Panc1 (cell line): ENCODE results near the gene CASQ2. TPM values are rescaled to one million over a fixed set of nuclear protein-coding genes. Genes with fewer than 3 reads are reported as not detected.

Experiments used
- ATAC-seq: fragments of 200-7000 bp; cut with Tn5 transposase; 2 replicates; pipeline ENCODE4 v1.9.1; 2020; ENCODE audit warnings: mild to moderate bottlenecking, moderate library complexity
- BruUV-seq: library from RNA; stranded (reverse); fragments of 400-500 nt; replicated peaks from 2 replicates; lab custom pipeline; 2021; lab: Mats Ljungman, UMichigan
- CTCF ChIA-PET: fragments of 300-600 bp; sonication (Branson Sonifier 250); formaldehyde crosslinking; loops from one replicate; lab custom pipeline; 2022; ENCODE audit warnings: antibody characterized with exemption; lab: Charles Lee
- POLR2A ChIA-PET: fragments of 300-600 bp; sonication (Branson Sonifier 250); formaldehyde crosslinking; loops from one replicate; lab custom pipeline; 2022; ENCODE audit warnings: antibody characterized with exemption; lab: Charles Lee
- DNase-seq: peaks from one replicate; pipeline ENCODE4 v3.0.0-alpha.2; 2010; ENCODE audit warnings: low read depth, low spot score
- H3K27ac ChIP-seq: 2 replicates; pipeline ENCODE4 v1.5.1; 2011; ENCODE audit warnings: mild to moderate bottlenecking, low read length, inconsistent platforms
- H3K27me3 ChIP-seq: fragments of 200-500 bp; sonication (Bioruptor generic); 2 replicates; pipeline ENCODE4 v1.6.0; 2014; ENCODE audit warnings: low read length, inconsistent platforms; ENCODE audit not compliant: control insufficient read depth, insufficient read depth
- H3K36me3 ChIP-seq: fragments of 200-500 bp; sonication (Bioruptor generic); 2 replicates; pipeline ENCODE4 v1.5.1; 2014; ENCODE audit warnings: inconsistent platforms, mild to moderate bottlenecking, low read length, moderate library complexity; ENCODE audit not compliant: control insufficient read depth, insufficient read depth
- H3K4me1 ChIP-seq: 2 replicates; pipeline ENCODE4 v1.5.1; 2011; ENCODE audit warnings: inconsistent platforms, mild to moderate bottlenecking, low read length, moderate library complexity; ENCODE audit not compliant: control insufficient read depth, insufficient read depth
- H3K4me3 ChIP-seq, 2 experiments: 2 replicates each; pipeline ENCODE4 v1.5.1; 2011 to 2012; ENCODE audit warnings: low read depth in 2 of 2, low read length in 2 of 2, mild to moderate bottlenecking in 2 of 2, inconsistent platforms in 1 of 2, moderate library complexity in 1 of 2
- H3K9me3 ChIP-seq: fragments of 200-500 bp; sonication (Bioruptor generic); 2 replicates; pipeline ENCODE4 v1.5.1; 2014; ENCODE audit warnings: low read depth, mild to moderate bottlenecking, inconsistent platforms, low read length, moderate library complexity; ENCODE audit not compliant: control insufficient read depth, insufficient read depth
- CTCF ChIP-seq: fragments of 450-650 bp; IDR thresholded peaks from 2 replicates; pipeline ENCODE4 v1.5.1; 2017; ENCODE audit warnings: mild to moderate bottlenecking
- POLR2AphosphoS5 ChIP-seq: IDR thresholded peaks from 2 replicates; pipeline ENCODE4 v1.6.1; 2012; ENCODE audit warnings: mild to moderate bottlenecking, low read depth, low read length, moderate library complexity
- REST ChIP-seq, 2 experiments: IDR thresholded peaks; 2 replicates each; pipeline ENCODE4 v1.6.1; 2011 to 2012; ENCODE audit warnings: low read depth in 2 of 2, control low read depth in 1 of 2, low read length in 1 of 2, mild to moderate bottlenecking in 1 of 2, moderate library complexity in 1 of 2; ENCODE audit not compliant: insufficient read depth in 1 of 2
- SIN3A ChIP-seq: IDR thresholded peaks from 2 replicates; pipeline ENCODE4 v1.6.1; 2012; ENCODE audit warnings: low read depth, mild to moderate bottlenecking, low read length, moderate library complexity, borderline replicate concordance; ENCODE audit not compliant: insufficient read depth
- TCF7L2 ChIP-seq: IDR thresholded peaks from 2 replicates; pipeline ENCODE4 v1.6.1; 2011; ENCODE audit warnings: mild to moderate bottlenecking, low read depth, low read length, inconsistent platforms
- in situ Hi-C: cut with HindIII; loops from 2 replicates; pipeline ENCODE4 v1.10.0; 2016; ENCODE audit warnings: low sequenced_read_pairs, low pct_unique_long_range_greater_than_20kb
- intact Hi-C: fragments of 100-400 bp; cut with micrococcal nuclease; formaldehyde crosslinking; loops from one replicate; pipeline ENCODE4 v1.10.0; 2022; ENCODE audit not compliant: unreplicated experiment
- total RNA-seq: library from RNA; stranded (reverse); gene quantifications from one replicate; pipeline ENCODE4 v1.2.1, GENCODE V29; 2021; ENCODE audit not compliant: unreplicated experiment

Gene CASQ2
- total RNA-seq, 1 experiment from 2014 or later, result not detected

GRCh38 chr1:115655916-115656315 is 112.6 kb downstream of the CASQ2 start:
- no peak for TF ChIP-seq SIN3A
- TF ChIP-seq TCF7L2, result no peak
- TF ChIP-seq CTCF, result no peak
- no peak for TF ChIP-seq REST (IDR thresholded peaks at IDR 0.05; ENCODE audit: insufficient read depth in 1 of 2, low read depth in 2 of 2, low read length in 1 of 2)
- no peak for TF ChIP-seq POLR2AphosphoS5
- no peak for DNase-seq
- no peak for ATAC-seq
- BruUV-seq, result no TSS peak
- Histone ChIP-seq H3K4me3 (no peak overlapping the region), H3K4me1 (no peaks in the 10 kb centered on the region), H3K27me3 (no peaks in the 10 kb centered on the region), H3K9me3 (no peaks in the 10 kb centered on the region), H3K27ac (no peak overlapping the region), H3K36me3 (no peaks in the 10 kb centered on the region)
- intact Hi-C loops (no loop called here), in situ Hi-C loops (no loop called here)
- ChIA-PET CTCF (no interaction called here), POLR2A (no interaction called here)

GRCh38 chr1:115655306-115655663 is 113.2 kb downstream of the CASQ2 start:
- Histone ChIP-seq H3K27me3 (no peaks in the 10 kb centered on the region), H3K27ac (no peak overlapping the region), H3K9me3 (no peaks in the 10 kb centered on the region), H3K4me1 (peaks cover under 1% of the 10 kb centered on the region; the same call in 1 of the 2 replicates), H3K36me3 (no peaks in the 10 kb centered on the region), H3K4me3 (no peak overlapping the region)
- intact Hi-C loops, result no loop called here
- in situ Hi-C loops, result no loop called here
- DNase-seq (no peak), ATAC-seq (no peak)
- TF ChIP-seq SIN3A (no peak), POLR2AphosphoS5 (no peak), CTCF (no peak), TCF7L2 (no peak), REST (IDR thresholded peaks at IDR 0.05; ENCODE audit: insufficient read depth in 1 of 2, low read depth in 2 of 2, low read length in 1 of 2) (no peak)
- no TSS peak for BruUV-seq
- ChIA-PET POLR2A (no interaction called here), CTCF (no interaction called here)
